PFSK-1 (cell line): ENCODE data around the gene MEIG1.

Source experiments
- POLR2AphosphoS5 ChIP-seq: IDR thresholded peaks from 2 replicates; pipeline ENCODE4 v1.6.1; 2012; ENCODE audit warnings: low read depth, mild to moderate bottlenecking, control low read depth, low read length, moderate library complexity
- REST ChIP-seq, 2 experiments: IDR thresholded peaks; 2 replicates each; pipeline versions ENCODE4 v1.6.1 to v1.8.0; 2011 to 2012; ENCODE audit warnings: low read depth in 2 of 2, low read length in 2 of 2, control low read depth in 1 of 2, inconsistent platforms in 1 of 2, mild to moderate bottlenecking in 1 of 2, moderate library complexity in 1 of 2; ENCODE audit not compliant: insufficient read depth in 1 of 2
- TAF1 ChIP-seq: IDR thresholded peaks from 2 replicates; pipeline ENCODE4 v1.6.1; 2012; ENCODE audit warnings: low read length, control low read depth, borderline replicate concordance; ENCODE audit not compliant: insufficient read depth

- TF ChIP-seq REST (IDR thresholded peaks at IDR 0.05; ENCODE audit: insufficient read depth in 1 of 2, low read depth in 2 of 2, low read length in 2 of 2) (no peak), TAF1 (no peak), POLR2AphosphoS5 (no peak)
These were observed 48.2 kb upstream of the MEIG1 start for GRCh38 chr10:14910953-14911352.
